ENCODE results near the gene ADAMTS6. TPM values are rescaled to one million over a fixed set of nuclear protein-coding genes. Genes with fewer than 3 reads are reported as not detected.

The ADAMTS6 gene
- total and polyA plus RNA-seq, 2 donors (not counting 1 experiment from before 2014, with no cell fraction given), result 3.6 to 12.3 TPM

DNA sequence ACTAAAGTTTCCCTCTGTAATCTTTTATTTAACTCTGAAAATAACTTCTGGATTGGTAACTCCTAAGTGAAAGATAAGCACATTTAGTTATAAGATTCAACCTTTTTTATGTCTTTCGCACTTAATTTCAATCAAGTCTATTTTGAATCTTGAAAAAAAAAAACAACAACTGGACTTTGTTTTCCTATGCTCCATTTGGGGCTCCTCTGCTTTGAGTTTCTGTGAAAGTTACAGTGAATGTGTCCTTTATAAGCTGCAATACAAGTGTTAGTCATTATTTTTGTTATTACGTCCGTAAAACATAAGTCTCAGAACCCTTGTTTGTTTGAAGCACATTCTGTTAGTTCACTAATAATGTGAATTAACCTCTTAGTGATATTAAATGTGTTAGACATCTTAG lies 276.8 kb downstream of the ADAMTS6 start:
- ATAC-seq (ENCODE audit: low read depth) (no peak), DNase-seq (no peak)
- H3K4me3 Mint-ChIP-seq, result no peak overlapping the region
- Histone ChIP-seq H3K27ac (ENCODE audit: low read length in 2 of 2) (no peak overlapping the region), H3K4me2 (replicated peaks; ENCODE audit: low read depth, low read length, poor library complexity, severe bottlenecking) (no peak overlapping the region), H2AFZ (ENCODE audit: insufficient read depth, low read depth, low read length, poor library complexity, severe bottlenecking) (no peak overlapping the region), H3K9ac (ENCODE audit: low read length) (no peak overlapping the region), H3K4me1 (ENCODE audit: control insufficient read depth in 2 of 2, insufficient read depth in 2 of 2, low read length in 2 of 2) (no peaks in the 10 kb centered on the region), H3K27me3 (replicated peaks in 1 of 4; ENCODE audit: control extremely low read depth in 1 of 4, control insufficient read depth in 3 of 4, insufficient read depth in 4 of 4, low read length in 3 of 4) (no peaks in the 10 kb centered on the region), H3K4me3 (ENCODE audit: control extremely low read depth in 1 of 5, extremely low read depth in 1 of 5, insufficient read depth in 1 of 5, low read depth in 2 of 5, low read length in 4 of 5) (no peak overlapping the region), H3K36me3 (replicated peaks in 1 of 2; ENCODE audit: control extremely low read depth in 1 of 2, control insufficient read depth in 1 of 2, extremely low read depth in 1 of 2, insufficient read depth in 2 of 2, low read length in 1 of 2) (no peaks in the 10 kb centered on the region), H3K9me3 (ENCODE audit: control extremely low read depth in 1 of 3, control insufficient read depth in 2 of 3, insufficient read depth in 1 of 3, low read length in 2 of 3) (no peaks in the 10 kb centered on the region), H4K20me1 (ENCODE audit: control insufficient read depth, insufficient read depth, low read length, poor library complexity, severe bottlenecking) (no peaks in the 10 kb centered on the region), H3K79me2 (ENCODE audit: control insufficient read depth, insufficient read depth, low read length) (no peaks in the 10 kb centered on the region)
- intact Hi-C loops (cut with micrococcal nuclease), result no loop called here
- POLR2A ChIA-PET, result no interaction called here
- TF ChIP-seq EZH2 (IDR thresholded peaks at IDR 0.05; ENCODE audit: borderline replicate concordance, insufficient read depth, low read depth, low read length, poor library complexity, severe bottlenecking), result no peak
- TF ChIP-seq, protein P1, sequence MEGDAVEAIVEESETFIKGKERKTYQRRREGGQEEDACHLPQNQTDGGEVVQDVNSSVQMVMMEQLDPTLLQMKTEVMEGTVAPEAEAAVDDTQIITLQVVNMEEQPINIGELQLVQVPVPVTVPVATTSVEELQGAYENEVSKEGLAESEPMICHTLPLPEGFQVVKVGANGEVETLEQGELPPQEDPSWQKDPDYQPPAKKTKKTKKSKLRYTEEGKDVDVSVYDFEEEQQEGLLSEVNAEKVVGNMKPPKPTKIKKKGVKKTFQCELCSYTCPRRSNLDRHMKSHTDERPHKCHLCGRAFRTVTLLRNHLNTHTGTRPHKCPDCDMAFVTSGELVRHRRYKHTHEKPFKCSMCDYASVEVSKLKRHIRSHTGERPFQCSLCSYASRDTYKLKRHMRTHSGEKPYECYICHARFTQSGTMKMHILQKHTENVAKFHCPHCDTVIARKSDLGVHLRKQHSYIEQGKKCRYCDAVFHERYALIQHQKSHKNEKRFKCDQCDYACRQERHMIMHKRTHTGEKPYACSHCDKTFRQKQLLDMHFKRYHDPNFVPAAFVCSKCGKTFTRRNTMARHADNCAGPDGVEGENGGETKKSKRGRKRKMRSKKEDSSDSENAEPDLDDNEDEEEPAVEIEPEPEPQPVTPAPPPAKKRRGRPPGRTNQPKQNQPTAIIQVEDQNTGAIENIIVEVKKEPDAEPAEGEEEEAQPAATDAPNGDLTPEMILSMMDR (IDR thresholded peaks at IDR 0.05), result no peak
- no peaks in the 10 kb centered on the region for H3K9me3 Mint-ChIP-seq (ENCODE audit: insufficient read depth)
- WGBS (ENCODE audit: insufficient coverage), result no CpG with 5 or more reads among the region's 3 CpGs
- no peaks in the 10 kb centered on the region for H3K4me1 Mint-ChIP-seq
- H3K27me3 Mint-ChIP-seq, result no peaks in the 10 kb centered on the region
- CTCF ChIA-PET, result no interaction called here
- no peak overlapping the region for H3K27ac Mint-ChIP-seq

- H3K4me1 Mint-ChIP-seq, result no peaks in the 10 kb centered on the region
- H3K27me3 Mint-ChIP-seq, result no peaks in the 10 kb centered on the region
- no peaks in the 10 kb centered on the region for H3K36me3 ChIP-seq (replicated peaks in 1 of 2; ENCODE audit: control extremely low read depth in 1 of 2, control insufficient read depth in 1 of 2, extremely low read depth in 1 of 2, insufficient read depth in 2 of 2, low read length in 1 of 2)
- H3K27me3 ChIP-seq (replicated peaks in 1 of 4; ENCODE audit: control extremely low read depth in 1 of 4, control insufficient read depth in 3 of 4, insufficient read depth in 4 of 4, low read length in 3 of 4), result no peaks in the 10 kb centered on the region
- H3K9me3 ChIP-seq (ENCODE audit: control extremely low read depth in 1 of 3, control insufficient read depth in 2 of 3, insufficient read depth in 1 of 3, low read length in 2 of 3), result no peaks in the 10 kb centered on the region
- no peak overlapping the region for H3K27ac Mint-ChIP-seq
- H3K79me2 ChIP-seq (ENCODE audit: control insufficient read depth, insufficient read depth, low read length), result no peaks in the 10 kb centered on the region
- no peak overlapping the region for H2AFZ ChIP-seq (ENCODE audit: insufficient read depth, low read depth, low read length, poor library complexity, severe bottlenecking)
- H3K4me3 Mint-ChIP-seq, result no peak overlapping the region
- intact Hi-C loops (cut with micrococcal nuclease), result no loop called here
- H3K4me3 ChIP-seq (ENCODE audit: control extremely low read depth in 1 of 5, extremely low read depth in 1 of 5, insufficient read depth in 1 of 5, low read depth in 2 of 5, low read length in 4 of 5), result no peak overlapping the region
- no peak overlapping the region for H3K4me2 ChIP-seq (replicated peaks; ENCODE audit: low read depth, low read length, poor library complexity, severe bottlenecking)
- ChIA-PET CTCF (no interaction called here), POLR2A (no interaction called here)
- TF ChIP-seq, protein P1 (IDR thresholded peaks at IDR 0.05), result no peak
- TF ChIP-seq EZH2 (IDR thresholded peaks at IDR 0.05; ENCODE audit: borderline replicate concordance, insufficient read depth, low read depth, low read length, poor library complexity, severe bottlenecking), result no peak
- no peak overlapping the region for H3K27ac ChIP-seq (ENCODE audit: low read length in 2 of 2)
- H3K4me1 ChIP-seq (ENCODE audit: control insufficient read depth in 2 of 2, insufficient read depth in 2 of 2, low read length in 2 of 2), result no peaks in the 10 kb centered on the region
- no peak for DNase-seq
- no peak overlapping the region for H3K9ac ChIP-seq (ENCODE audit: low read length)
- H3K9me3 Mint-ChIP-seq (ENCODE audit: insufficient read depth), result no peaks in the 10 kb centered on the region
- no peak for ATAC-seq (ENCODE audit: low read depth)
- WGBS (ENCODE audit: insufficient coverage), result no CpG with 5 or more reads among the region's 1 CpG
- no peaks in the 10 kb centered on the region for H4K20me1 ChIP-seq (ENCODE audit: control insufficient read depth, insufficient read depth, low read length, poor library complexity, severe bottlenecking)
These were observed 278.0 kb downstream of the ADAMTS6 start for GRCh38 chr5:65203746-65204145.
